Spleen (tissue), 7 donors: ENCODE results near the gene STPG1.

Experiments used
- CTCF ChIP-seq, 11 experiments: fragments of 200-600 bp in 7 of 11; fragments of 450-650 bp in 4 of 11; sonication (generic) in 4 of 11; IDR thresholded peaks in 8 of 11; conservative IDR thresholded peaks in 3 of 11; 1 replicate in 7 of 11; 2 replicates in 4 of 11; pipeline versions ENCODE4 v1.4.0 to v1.8.0; 2016 to 2021; ENCODE audit warnings: antibody characterized with exemption in 11 of 11, inconsistent platforms in 4 of 11, mild to moderate bottlenecking in 1 of 11
- POLR2A ChIP-seq, 3 donors: fragments of 450-650 bp; IDR thresholded peaks; one replicate each; pipeline ENCODE4 v1.5.1; 2017; ENCODE audit warnings: antibody characterized with exemption in 3 of 3, mild to moderate bottlenecking in 1 of 3
- POLR2AphosphoS5 ChIP-seq, 3 donors: sonication (generic); formaldehyde crosslinking; IDR thresholded peaks; one replicate each; pipeline ENCODE4 v1.5.1; 2017; ENCODE audit warnings: antibody characterized with exemption in 3 of 3
- donor health status: DM: no; HTN: no; CAD: no; lungs with moderate emphysema.
- donor health status: DM: no; HTN: no; CAD: no.
- donor health status: DM: no; HTN: no; CAD: no.

- TF ChIP-seq CTCF (IDR thresholded peaks at IDR 0.05 in 8 of 11, conservative IDR thresholded peaks at IDR 0.05 in 3 of 11) = no peak
- no peak for TF ChIP-seq POLR2A (IDR thresholded peaks at IDR 0.05)
- TF ChIP-seq POLR2AphosphoS5 (IDR thresholded peaks at IDR 0.05) = no peak
Observed at GRCh38 chr1:24362396-24362795, 51.2 kb downstream of the STPG1 start.
